ENCODE results near the gene PHACTR3.
"Not testable (repeated sequence)": the region's sequence is repeated elsewhere in the genome, so short reads cannot be mapped to it uniquely, and the experiment has no call there.

PHACTR3 gene

GRCh38 chr20:59603781-59604541 is at the start of gene PHACTR3:
PHACTR3 (plus strand) TSS chr20:59604540; CDS start chr20:59605015, 475 bp downstream.
- TF ChIP-seq CTCF (IDR thresholded peaks at IDR 0.05; ENCODE audit: insufficient read depth, low read depth, low read length, missing control alignments), result no peak
- no peak within 1 kb of the TSS for H3K4me3 ChIP-seq (ENCODE audit: low read length)
- DNase-seq (ENCODE audit: low read depth), result no peak

GRCh38 chr20:59557733-59558529 is 46.4 kb upstream of the PHACTR3 start:
- not testable (repeated sequence) for DNase-seq (ENCODE audit: low read depth); H3K4me3 ChIP-seq (ENCODE audit: low read length)

- no peak for DNase-seq (ENCODE audit: low read depth)
- TF ChIP-seq CTCF (IDR thresholded peaks at IDR 0.05; ENCODE audit: insufficient read depth, low read depth, low read length, missing control alignments), result no peak
- H3K4me3 ChIP-seq (ENCODE audit: low read length), result no peak overlapping the region
Measured at GRCh38 chr20:59559024-59559817, 45.1 kb upstream of the PHACTR3 start.

- H3K4me3 ChIP-seq (ENCODE audit: low read length), result no peak overlapping the region
- TF ChIP-seq CTCF (IDR thresholded peaks at IDR 0.05; ENCODE audit: insufficient read depth, low read depth, low read length, missing control alignments), result no peak
- DNase-seq (ENCODE audit: low read depth), result no peak
Measured at GRCh38 chr20:59559863-59560262, 44.5 kb upstream of the PHACTR3 start.

GRCh38 chr20:59560588-59561227 is 43.6 kb upstream of the PHACTR3 start:
- no peak overlapping the region for H3K4me3 ChIP-seq (ENCODE audit: low read length)
- TF ChIP-seq CTCF (IDR thresholded peaks at IDR 0.05; ENCODE audit: insufficient read depth, low read depth, low read length, missing control alignments), result peak; percentile 20
- no peak for DNase-seq (ENCODE audit: low read depth)

GRCh38 chr20:59561228-59561605 is 43.1 kb upstream of the PHACTR3 start:
- H3K4me3 ChIP-seq (ENCODE audit: low read length), result no peak overlapping the region
- peak; percentile 29 for DNase-seq (ENCODE audit: low read depth)
- TF ChIP-seq CTCF (IDR thresholded peaks at IDR 0.05; ENCODE audit: insufficient read depth, low read depth, low read length, missing control alignments), result no peak

Measured in epithelial cell of esophagus (primary cell).